HepG2 (cell line): ENCODE measurements around the gene KCNB1. TPM values are rescaled to one million over a fixed set of nuclear protein-coding genes. Genes with fewer than 3 reads are reported as not detected.

Source experiments
- ATF1 ChIP-seq: IDR thresholded peaks from 2 replicates; pipeline ENCODE4 v1.6.1; 2016; ENCODE audit warnings: mild to moderate bottlenecking, control low read depth
- JUND ChIP-seq: sonication (generic); formaldehyde crosslinking; IDR thresholded peaks from 2 replicates; pipeline ENCODE4 v1.8.0; 2022; ENCODE audit warnings: mild to moderate bottlenecking, missing genetic modification reagents
- KLF6 ChIP-seq: IDR thresholded peaks from 2 replicates; pipeline ENCODE4 v1.8.0; 2016; ENCODE audit warnings: missing biosample characterization, missing genetic modification reagents
- MEIS2 ChIP-seq: sonication (generic); formaldehyde crosslinking; IDR thresholded peaks from 2 replicates; pipeline ENCODE4 v1.9.0; 2021; ENCODE audit warnings: mild to moderate bottlenecking, missing genetic modification reagents
- RORA ChIP-seq: sonication (generic); formaldehyde crosslinking; IDR thresholded peaks from 2 replicates; pipeline ENCODE4 v1.5.0; 2020; ENCODE audit warnings: mild to moderate bottlenecking, missing genetic modification reagents, moderate library complexity
- SP5 ChIP-seq: IDR thresholded peaks from 2 replicates; pipeline ENCODE4 v1.6.1; 2016; ENCODE audit warnings: low read depth, borderline replicate concordance
- TAF1 ChIP-seq: sonication (generic); formaldehyde crosslinking; IDR thresholded peaks from 2 replicates; pipeline ENCODE4 v1.4.0; 2020; ENCODE audit warnings: missing genetic modification reagents
- ZBTB26 ChIP-seq: IDR thresholded peaks from 2 replicates; pipeline ENCODE4 v1.6.1; 2016; ENCODE audit warnings: missing compliant biosample characterization, missing genetic modification reagents, borderline replicate concordance
- ZC3H13 ChIP-seq: sonication (generic); formaldehyde crosslinking; IDR thresholded peaks from 2 replicates; pipeline ENCODE4 v1.8.1; 2023; ENCODE audit warnings: mild to moderate bottlenecking, missing genetic modification reagents, moderate library complexity
- ZHX2 ChIP-seq, 2 experiments: sonication (generic) in 1 of 2; formaldehyde crosslinking in 1 of 2; IDR thresholded peaks; 2 replicates each; pipeline versions ENCODE4 v1.6.1 to v1.9.0; 2014 to 2022; ENCODE audit warnings: antibody characterized with exemption in 1 of 2, borderline replicate concordance in 1 of 2, inconsistent platforms in 1 of 2, low read depth in 1 of 2, missing genetic modification reagents in 1 of 2
- ZNF205 ChIP-seq: IDR thresholded peaks from 2 replicates; pipeline ENCODE4 v1.6.1; 2018; ENCODE audit warnings: missing biosample characterization, missing genetic modification reagents
- ZNF547 ChIP-seq: sonication (generic); formaldehyde crosslinking; IDR thresholded peaks from 2 replicates; pipeline ENCODE4 v1.5.1; 2020; ENCODE audit warnings: mild to moderate bottlenecking, missing genetic modification reagents
- ZNF75D ChIP-seq: sonication (generic); formaldehyde crosslinking; IDR thresholded peaks from 2 replicates; pipeline ENCODE4 v1.8.1; 2023; ENCODE audit warnings: missing genetic modification reagents, mild to moderate bottlenecking, borderline replicate concordance
- ZNF850 ChIP-seq: sonication (generic); formaldehyde crosslinking; conservative IDR thresholded peaks from 2 replicates; pipeline ENCODE4 v1.9.0; 2021; ENCODE audit warnings: mild to moderate bottlenecking, missing genetic modification reagents
- ZNF878 ChIP-seq: sonication (generic); formaldehyde crosslinking; IDR thresholded peaks from 2 replicates; pipeline ENCODE4 v1.8.1; 2023; ENCODE audit warnings: mild to moderate bottlenecking, missing genetic modification reagents, moderate library complexity
- polyA plus RNA-seq, 8 experiments: library from polyadenylated mRNA; depleted of rRNA in 3 of 8; stranded (reverse) in 7 of 8; unstranded in 1 of 8; fragments of >200 nt; fragmentation: Illumina TruSeq in 4 of 8; extraction: Trizol in 4 of 8; gene quantifications; 2 replicates each; pipeline versions ENCODE4 v1.2.1 to v1.2.3, GENCODE V29; 2011 to 2016; ENCODE audit warnings: low read depth in 4 of 8, missing spikeins in 1 of 8, mixed read lengths in 1 of 8; ENCODE audit not compliant: insufficient read depth in 1 of 8
- total RNA-seq, 5 experiments: library from RNA; depleted of rRNA; stranded (reverse); fragments of >200 nt; fragmentation: Illumina TruSeq; extraction: Trizol; gene quantifications; 2 replicates each; pipeline ENCODE4 v1.2.3, GENCODE V29; 2016; ENCODE audit warnings: low read depth in 1 of 5
- TF ChIP-seq, protein P1 (sequence below): IDR thresholded peaks from 2 replicates; pipeline ENCODE4 v1.6.1; 2012; ENCODE audit warnings: inconsistent platforms
- TF ChIP-seq, protein P2 (sequence below): sonication (generic); formaldehyde crosslinking; IDR thresholded peaks from 2 replicates; pipeline ENCODE4; 2020; ENCODE audit warnings: missing genetic modification reagents, mild to moderate bottlenecking, borderline replicate concordance

The KCNB1 gene
- total and polyA plus RNA-seq, 2 of the 13 experiments (the other 11 are each of a cell fraction or from before 2014, with no cell fraction given): 0.02 TPM; not detected in 1

DNA sequence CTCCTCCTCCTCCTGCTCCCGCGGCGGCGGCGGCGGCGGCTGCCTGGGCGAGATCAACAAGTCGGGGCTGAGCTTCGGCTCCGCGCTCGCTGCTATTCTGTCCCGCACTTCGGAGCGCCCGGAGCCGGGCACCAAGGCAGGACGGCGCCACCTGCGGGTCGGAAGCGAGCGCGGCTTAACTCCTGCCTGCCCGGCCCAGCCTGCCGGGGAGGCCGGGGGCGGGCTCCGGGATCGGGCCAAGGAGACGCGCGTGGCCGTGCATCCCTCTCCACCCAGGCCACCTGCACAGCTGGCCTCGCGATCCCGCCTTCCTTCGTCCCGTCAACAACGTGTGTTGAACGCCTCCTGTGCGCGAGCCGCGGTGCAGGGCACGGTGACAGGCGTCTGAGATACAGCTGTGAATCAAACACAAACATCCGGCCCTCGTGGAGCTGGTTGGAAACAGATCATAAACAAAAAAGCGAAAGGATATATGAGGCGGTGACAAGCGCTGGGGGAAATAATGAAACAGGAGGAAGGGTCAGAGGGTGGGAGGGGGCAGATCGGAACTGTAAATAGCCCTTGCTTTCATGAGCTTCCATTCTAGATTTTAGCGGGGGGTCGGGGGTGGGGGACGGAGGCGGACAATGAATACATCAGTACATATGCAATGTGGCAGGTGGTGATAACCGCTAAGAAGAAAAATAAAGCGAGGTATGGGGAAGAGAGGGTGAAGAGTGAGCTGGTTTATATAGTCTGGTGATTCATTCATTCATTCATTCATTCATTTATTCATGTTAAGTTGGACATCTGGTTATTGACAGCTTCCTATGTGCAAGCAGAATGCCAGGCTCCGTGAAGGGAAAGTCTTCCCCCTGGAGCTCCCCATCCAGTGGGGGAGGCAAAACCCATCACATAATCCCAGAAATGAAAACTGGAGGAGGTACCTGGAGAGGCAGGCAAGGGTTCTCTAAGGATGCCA lies 2.0 kb upstream of the KCNB1 start (continued):
- TF ChIP-seq ZC3H13 (CRISPR knock-in tag) (no peak), ZNF75D (CRISPR knock-in tag) (no peak), ZHX2 (IDR thresholded peaks at IDR 0.05; ENCODE audit: low read depth) (no peak), ZHX2 (CRISPR knock-in tag; IDR thresholded peaks at IDR 0.05; ENCODE audit: borderline replicate concordance) (peak; percentile 37; the same call in 1 of the 2 replicates), TAF1 (no peak), SP5 (CRISPR knock-in tag) (no peak), KLF6 (CRISPR knock-in tag) (0 out of 2 replicates have a peak, but pooled peaks have one; percentile 36), MEIS2 (CRISPR knock-in tag) (0 out of 2 replicates have a peak, but pooled peaks have one; percentile 50), ZNF547 (peak; percentile 85), ZNF205 (CRISPR knock-in tag) (peak; percentile 91), ZNF878 (0 out of 2 replicates have a peak, but pooled peaks have one; percentile 32), ZBTB26 (peak; percentile 66), ATF1 (CRISPR knock-in tag) (no peak), ZNF850 (CRISPR knock-in tag) (no peak), JUND (CRISPR knock-in tag) (no peak), RORA (no peak)
- TF ChIP-seq, protein P1, sequence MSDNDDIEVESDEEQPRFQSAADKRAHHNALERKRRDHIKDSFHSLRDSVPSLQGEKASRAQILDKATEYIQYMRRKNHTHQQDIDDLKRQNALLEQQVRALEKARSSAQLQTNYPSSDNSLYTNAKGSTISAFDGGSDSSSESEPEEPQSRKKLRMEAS: peak; percentile 56; the same call in 1 of the 2 replicates
- TF ChIP-seq, protein P2, sequence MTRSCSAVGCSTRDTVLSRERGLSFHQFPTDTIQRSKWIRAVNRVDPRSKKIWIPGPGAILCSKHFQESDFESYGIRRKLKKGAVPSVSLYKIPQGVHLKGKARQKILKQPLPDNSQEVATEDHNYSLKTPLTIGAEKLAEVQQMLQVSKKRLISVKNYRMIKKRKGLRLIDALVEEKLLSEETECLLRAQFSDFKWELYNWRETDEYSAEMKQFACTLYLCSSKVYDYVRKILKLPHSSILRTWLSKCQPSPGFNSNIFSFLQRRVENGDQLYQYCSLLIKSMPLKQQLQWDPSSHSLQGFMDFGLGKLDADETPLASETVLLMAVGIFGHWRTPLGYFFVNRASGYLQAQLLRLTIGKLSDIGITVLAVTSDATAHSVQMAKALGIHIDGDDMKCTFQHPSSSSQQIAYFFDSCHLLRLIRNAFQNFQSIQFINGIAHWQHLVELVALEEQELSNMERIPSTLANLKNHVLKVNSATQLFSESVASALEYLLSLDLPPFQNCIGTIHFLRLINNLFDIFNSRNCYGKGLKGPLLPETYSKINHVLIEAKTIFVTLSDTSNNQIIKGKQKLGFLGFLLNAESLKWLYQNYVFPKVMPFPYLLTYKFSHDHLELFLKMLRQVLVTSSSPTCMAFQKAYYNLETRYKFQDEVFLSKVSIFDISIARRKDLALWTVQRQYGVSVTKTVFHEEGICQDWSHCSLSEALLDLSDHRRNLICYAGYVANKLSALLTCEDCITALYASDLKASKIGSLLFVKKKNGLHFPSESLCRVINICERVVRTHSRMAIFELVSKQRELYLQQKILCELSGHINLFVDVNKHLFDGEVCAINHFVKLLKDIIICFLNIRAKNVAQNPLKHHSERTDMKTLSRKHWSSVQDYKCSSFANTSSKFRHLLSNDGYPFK (CRISPR knock-in tag): peak; percentile 20; the same call in 1 of the 2 replicates
